HG02973 (cell line): Measurements from ENCODE around the gene RBM4B.

ENCODE experiments used
- ATAC-seq: cut with Tn5 transposase; IDR thresholded peaks from one replicate; pipeline ENCODE4 v1.9.1; 2021; ENCODE audit warnings: moderate library complexity; ENCODE audit not compliant: unreplicated experiment

RBM4B gene

DNA sequence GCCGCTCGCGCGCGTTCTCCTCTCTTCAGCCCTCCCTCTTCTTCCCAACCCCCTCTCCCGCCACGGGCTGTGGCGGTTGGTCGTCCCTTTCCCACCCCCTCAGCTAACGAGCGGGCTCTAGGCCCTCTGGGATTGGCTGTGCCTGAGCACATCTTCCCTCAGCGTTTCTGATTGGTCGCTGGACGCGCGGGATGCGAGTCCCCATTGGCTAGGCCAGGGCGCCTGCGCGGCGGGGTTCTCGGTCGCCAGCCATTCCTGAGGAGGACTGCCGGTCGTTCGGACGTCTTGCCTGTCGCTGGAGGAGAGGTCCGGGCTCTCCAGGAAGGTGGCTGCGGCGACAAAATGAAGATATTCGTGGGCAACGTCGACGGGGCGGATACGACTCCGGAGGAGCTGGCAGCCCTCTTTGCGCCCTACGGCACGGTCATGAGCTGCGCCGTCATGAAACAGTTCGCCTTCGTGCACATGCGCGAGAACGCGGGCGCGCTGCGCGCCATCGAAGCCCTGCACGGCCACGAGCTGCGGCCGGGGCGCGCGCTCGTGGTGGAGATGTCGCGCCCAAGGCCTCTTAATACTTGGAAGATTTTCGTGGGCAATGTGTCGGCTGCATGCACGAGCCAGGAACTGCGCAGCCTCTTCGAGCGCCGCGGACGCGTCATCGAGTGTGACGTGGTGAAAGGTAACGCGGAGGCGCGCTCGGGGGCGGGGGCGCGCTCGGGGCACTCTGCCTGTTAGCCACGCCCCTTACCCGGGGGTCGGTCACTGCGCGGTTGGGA lies 61.1 kb downstream of the RBM4B start, which contains the start of gene RBM14:
TSS of gene RBM14 (plus strand) at position 252 of the 776 bp plus-strand sequence. CDS start at position 343, 91 bp downstream.
- ATAC-seq, result peak; percentile 85
